ENCODE data around the gene BCL2.
A peak's percentile ranks its signal among the peaks of the same experiment; 100 is the strongest.

BCL2 gene

DNA sequence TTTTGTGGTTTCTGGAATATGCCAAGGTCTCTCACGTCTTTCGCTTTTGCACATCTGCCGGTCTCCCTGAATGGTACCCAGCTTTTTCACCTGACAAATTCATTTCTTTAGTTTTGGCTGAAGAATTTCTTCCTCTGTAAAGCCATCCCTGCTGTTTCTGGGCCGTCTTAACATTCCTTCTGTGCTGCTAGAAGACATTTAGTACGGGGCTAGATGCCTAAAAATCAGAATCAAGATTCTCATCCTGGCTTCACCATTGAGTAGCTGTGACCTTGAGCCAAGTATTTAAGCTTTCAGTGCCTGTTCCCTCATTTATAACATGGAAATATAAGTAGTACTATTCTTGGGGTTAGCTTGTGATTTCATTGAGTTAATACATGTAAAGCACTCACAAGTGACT, 6.4 kb upstream of the BCL2 start:
- no peak for DNase-seq (ENCODE audit: low read depth, low spot score)

DNA sequence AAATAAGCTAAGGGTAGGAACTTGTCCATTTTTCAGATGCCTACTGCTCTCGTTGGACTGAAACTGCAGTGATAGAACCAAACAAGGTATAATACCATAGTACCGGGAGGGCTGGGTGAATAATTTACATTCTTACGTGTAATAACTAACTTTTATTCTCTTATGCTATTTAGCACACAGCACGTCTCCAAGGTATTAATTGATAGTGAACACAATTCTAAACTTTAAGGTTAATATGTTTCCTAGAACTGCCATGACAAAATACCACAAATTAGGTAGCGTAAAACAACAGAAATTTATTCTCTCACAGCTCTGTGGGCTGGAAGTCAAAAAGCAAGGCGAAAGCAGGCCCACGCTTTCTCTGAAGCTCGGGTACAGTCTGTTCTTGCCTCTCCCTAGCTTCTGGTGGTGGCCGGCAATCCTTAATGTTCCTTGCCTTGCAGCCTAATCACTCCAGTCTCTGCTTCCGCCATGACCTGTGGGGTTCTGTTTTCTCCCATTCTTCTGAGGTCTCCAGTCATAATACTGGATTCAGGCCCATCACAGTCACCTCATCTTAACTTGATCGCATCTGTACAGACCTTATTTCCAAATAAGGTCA, 5.6 kb upstream of the BCL2 start:
- DNase-seq (ENCODE audit: low read depth, low spot score) = no peak

DNA sequence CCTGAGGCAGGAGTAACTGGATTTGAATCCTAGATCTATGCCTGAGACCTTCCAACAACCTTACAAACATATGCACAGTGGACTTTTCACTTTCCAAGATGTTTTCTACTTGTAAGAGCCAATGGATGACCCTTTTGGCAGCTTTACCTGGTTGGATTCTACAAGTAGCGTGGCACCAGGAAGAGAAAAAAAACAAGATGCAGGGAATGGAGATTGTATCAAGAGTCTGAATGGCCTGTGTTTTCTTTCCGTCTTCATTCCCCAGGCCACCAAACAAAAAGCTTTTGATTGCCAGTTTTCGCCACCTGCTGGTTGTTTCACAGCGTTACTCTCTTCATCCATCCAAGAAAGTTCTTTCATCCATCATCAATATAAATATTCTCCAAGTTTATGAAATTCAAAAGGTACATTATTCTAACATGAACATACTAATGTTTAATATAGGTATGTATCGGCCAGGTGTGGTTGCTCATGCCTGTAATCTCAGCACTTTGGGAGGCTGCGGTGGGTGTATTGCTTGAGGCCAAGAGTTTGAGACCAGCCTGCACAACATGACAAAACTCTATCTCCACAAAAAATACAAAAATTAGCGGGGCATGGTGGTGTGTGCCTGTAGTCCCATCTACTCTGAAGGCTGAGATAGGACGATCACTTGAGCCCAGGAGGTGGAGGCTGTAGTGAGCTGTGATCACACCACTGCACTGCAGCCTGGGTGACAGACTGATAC, 3.5 kb upstream of the BCL2 start:
- peak; percentile 80 for DNase-seq (ENCODE audit: low read depth, low spot score)

DNA sequence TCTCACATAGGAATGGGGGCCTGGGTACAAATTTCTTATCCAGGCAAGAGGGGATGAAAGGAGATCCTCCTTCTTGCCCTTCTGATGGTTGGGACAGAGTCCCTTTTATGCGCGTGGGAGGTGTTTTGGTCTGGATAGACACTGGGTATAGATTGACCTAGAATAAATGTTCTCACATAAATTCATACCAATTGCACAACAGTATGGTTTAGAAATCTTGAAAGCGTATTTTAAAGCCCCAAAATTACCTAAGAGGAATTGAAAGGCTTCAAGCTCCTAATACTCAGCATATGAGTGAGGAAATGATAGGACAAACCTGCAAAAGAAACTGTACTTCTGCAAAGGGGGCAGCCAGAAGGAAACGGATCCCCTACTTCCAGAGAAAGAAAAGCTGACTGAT, 2.6 kb upstream of the BCL2 start:
- DNase-seq (ENCODE audit: low read depth, low spot score) = no peak

DNA sequence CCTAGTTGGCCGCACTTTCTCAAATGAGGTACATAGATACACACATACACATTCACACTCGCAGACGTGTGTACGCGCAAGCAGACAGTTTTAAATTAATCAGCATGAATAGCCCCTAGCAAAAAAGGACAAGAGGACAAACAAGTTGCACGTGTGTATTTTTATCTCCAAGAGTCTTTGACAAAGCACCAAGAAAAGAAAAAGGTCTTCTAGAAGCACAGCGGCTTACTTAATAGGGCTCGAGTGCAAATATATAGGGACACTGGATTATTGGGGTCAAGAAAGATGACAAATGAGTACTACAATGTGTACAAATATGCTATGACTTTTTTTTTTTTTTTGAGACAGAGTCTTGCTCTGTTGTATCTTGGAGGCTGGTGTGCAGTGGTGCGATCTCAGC, 1.7 kb upstream of the BCL2 start:
- DNase-seq (ENCODE audit: low read depth, low spot score) = no peak

DNA sequence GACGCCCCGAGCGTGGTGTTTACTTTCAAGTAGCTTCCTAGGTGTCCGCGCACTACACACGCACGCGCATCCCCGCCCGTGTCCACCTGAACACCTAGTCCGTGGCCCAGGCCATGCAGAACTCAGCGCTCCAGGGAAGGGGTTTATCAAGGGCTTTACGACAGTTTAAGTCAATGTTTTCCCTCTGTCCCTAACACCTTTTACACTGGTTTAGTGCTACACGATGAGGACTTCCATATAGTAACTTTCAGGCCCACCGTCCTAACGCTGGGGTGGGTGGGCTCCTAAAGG, 1.4 kb upstream of the BCL2 start:
- no peak for DNase-seq (ENCODE audit: low read depth, low spot score)

DNA sequence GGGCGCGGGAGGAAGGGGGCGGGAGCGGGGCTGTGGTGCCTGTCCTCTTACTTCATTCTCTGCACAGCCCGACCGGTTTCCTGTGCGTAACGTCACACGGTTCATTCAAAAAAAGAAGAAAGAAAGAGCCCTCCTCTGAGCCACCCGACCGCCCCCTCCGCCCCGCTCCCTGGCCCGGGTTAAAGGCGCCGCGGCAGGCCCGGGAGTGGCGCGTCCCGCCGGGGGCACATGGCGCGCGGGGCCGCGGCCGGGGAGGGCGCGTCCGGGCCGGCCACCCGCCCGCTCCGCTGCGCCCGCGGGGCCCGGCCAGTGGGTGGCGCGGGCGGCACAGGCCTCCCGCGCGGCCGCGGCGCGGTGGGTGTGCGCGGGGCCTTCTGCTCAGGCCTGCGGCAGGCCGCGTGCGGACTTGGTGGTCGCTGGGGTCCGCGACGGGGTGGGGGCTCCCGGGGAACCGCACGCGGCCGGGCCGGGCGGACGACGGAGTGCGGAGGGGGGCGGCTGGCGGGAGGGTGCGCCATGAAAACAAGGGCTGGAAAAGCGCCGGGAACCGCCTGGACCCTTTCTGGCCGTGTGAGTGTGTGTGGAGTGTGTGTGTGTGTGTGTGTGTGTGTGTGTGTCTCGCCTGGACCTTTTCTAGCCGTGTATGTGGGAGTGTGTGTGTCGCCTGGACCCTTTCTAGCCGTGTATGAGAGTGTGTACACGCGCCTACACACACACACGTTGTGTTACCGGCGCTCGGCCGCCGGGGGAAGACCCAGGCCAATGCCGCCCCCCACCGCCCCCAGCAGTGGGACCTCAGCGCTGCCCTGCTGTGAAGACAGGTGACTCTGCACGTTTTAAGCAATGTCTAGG, 780 bp upstream of the BCL2 start:
- peak; percentile 88 for DNase-seq (ENCODE audit: low read depth, low spot score)

DNA sequence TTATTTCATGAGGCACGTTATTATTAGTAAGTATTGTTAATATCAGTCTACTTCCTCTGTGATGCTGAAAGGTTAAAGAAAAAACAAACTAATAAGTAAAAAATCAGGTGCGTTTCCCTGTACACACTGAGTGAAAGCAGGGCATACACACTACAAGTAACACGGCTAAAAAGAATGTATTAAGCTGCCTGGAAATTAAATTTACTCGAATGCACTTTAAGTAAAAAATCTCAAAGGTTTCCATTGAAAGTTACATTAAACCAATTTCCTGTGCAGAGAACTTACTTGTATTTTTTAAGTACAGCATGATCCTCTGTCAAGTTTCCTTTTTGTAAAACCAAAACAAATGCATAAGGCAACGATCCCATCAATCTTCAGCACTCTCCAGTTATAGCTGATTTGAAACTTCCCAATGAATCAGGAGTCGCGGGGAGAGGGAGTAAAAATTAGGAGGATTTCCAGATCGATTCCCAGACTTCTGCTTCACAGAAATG, 633 bp downstream of the BCL2 start:
- no peak for DNase-seq (ENCODE audit: low read depth, low spot score)

DNA sequence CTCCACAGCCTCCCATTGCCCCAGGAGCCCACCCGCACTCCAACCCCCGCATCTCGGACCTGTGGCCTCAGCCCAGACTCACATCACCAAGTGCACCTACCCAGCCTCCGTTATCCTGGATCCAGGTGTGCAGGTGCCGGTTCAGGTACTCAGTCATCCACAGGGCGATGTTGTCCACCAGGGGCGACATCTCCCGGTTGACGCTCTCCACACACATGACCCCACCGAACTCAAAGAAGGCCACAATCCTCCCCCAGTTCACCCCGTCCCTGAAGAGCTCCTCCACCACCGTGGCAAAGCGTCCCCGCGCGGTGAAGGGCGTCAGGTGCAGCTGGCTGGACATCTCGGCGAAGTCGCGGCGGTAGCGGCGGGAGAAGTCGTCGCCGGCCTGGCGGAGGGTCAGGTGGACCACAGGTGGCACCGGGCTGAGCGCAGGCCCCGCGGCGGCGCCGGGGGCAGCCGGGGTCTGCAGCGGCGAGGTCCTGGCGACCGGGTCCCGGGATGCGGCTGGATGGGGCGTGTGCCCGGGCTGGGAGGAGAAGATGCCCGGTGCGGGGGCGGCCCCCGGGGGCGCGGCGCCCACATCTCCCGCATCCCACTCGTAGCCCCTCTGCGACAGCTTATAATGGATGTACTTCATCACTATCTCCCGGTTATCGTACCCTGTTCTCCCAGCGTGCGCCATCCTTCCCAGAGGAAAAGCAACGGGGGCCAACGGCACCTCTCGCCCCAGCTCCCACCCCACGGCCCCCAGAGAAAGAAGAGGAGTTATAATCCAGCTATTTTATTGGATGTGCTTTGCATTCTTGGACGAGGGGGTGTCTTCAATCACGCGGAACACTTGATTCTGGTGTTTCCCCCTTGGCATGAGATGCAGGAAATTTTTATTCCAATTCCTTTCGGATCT, 1.3 kb downstream of the BCL2 start:
- peak; percentile 56 for DNase-seq (ENCODE audit: low read depth, low spot score)

DNA sequence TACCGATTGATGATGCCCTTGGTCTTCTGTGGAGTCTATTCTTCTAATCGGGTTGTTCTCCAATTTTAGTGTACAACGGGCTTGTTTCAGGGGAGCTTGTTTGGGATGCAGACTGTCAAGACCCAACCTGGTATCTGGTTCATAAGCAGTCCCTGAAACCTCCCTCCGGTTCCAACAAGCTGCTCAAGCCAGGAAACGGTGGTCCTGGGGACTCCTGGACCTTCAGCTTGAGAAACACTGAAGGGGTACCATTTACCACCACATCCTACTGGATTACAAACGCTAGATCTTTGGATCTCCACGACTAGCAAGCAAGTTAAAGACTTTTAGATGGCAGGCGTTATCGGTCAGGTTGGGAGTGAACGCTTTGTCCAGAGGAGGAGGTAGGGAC, 2.0 kb downstream of the BCL2 start:
- no peak for DNase-seq (ENCODE audit: low read depth, low spot score)

DNA sequence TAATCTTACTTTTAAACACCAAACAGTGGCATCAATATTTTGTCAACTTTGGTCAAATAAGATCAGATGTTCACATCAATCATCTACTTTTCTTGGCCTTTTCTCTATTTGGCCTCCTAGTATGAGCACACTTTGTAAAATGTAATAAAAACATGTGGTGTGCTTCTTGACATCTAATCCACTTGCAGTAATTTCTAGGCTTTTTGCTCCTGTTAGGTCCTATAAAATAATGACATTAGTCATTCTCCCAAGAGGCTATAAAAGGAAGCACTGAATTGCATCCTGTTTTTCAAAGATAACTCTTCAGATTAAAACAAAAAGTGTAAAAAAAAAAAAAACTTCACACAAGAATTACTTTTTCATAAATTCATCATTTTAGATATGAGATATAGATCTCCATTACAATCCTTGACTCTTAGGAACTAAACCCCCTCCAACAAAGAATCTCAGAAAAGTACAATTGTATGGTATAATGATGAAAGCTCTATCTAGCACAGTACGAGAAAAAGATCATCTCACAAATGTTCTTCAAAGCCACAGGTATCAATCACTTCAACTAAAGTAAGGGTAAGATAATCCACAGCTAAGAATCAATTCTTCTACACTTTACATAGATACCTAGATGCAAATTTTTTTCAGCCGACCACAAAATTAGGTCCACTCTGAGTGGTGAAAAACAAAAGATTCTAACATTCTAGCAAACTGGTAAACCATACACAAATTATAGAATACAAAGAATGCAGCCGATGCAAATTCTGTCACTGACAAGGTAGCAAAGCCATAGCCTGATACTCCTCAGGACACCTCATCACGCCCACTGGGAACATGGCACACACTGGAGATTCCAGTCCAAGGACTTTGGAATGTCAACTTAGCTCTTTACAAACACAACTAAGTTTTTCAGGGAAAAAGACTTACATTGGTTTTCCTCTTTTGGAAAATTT, 2.7 kb downstream of the BCL2 start:
- no peak for DNase-seq (ENCODE audit: low read depth, low spot score)

DNA sequence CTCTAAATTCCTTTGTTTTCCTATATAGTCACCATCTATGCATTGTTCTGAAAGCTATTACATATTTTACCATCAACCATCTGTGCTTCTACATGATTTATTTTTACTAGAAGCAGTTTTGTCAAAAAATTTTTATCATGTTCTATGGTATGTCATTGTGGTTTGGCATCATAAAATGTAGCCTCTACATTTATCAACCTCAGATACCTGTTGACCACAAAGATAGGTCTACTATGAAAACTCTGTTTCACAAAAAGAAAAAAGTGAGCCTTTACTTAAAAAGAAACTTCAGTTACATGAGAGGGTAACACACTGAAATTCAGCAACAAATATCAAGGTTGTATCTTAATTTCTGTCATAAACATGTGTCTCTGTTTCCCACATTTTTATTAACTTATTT, 3.7 kb downstream of the BCL2 start:
- DNase-seq (ENCODE audit: low read depth, low spot score) = no peak

DNA sequence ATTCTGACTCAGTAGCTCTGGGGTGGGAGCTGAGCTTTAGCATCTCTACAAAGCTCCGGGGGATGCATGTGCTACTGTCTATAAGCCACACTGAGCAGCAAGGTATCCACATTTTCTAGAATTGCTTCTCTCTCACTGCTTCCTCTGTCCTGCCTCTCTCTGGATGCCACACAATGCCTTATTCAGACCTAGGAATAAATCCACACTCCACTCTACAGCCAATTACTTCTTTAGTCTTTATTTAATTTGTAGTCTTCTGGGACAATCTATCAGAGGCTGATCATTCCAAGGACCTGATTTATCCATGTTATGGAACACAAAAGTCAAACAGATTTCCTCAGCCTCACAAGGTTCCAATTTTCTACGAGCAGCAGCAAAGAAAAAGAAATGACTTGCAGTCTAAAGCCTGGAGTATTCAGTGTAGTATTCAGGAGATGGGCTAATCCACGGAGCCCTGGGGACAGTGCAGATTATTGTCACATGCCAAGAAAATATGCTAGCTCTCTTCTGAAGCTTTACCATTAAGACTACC, 4.4 kb downstream of the BCL2 start:
- DNase-seq (ENCODE audit: low read depth, low spot score) = no peak

DNA sequence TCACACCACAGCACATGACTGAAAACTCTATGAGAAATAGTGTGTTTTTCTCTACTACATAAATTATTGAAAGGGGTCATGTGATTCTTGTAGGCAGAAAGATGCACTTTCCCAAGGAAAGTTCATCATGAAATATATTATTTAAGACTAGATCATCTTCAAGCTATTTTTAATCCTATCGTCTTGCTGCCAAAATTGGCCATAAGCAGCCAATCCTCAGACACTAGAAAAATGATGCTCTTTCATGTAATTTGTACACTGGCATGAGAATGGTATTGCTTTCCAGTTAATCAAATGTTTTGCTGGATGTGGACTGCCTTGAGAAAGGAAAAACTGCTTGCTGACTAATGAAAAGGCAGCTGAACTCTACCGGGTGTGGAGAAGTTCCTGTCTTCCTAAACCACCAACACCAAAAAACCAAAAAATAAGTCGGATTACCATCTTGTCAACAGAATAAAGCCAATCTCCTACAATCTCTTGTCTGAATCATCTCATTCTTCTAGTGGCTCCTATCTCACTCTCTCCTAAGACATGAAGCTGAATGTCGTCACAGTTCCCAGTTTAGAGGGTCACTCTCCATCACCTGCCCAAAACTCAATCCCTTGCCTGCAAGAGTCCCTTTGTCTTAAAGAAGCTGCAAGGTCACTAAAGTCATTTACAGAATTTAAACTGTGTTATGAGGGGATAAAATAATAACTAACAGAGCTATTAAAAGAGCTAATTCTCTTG, 5.3 kb downstream of the BCL2 start:
- no peak for DNase-seq (ENCODE audit: low read depth, low spot score)

DNA sequence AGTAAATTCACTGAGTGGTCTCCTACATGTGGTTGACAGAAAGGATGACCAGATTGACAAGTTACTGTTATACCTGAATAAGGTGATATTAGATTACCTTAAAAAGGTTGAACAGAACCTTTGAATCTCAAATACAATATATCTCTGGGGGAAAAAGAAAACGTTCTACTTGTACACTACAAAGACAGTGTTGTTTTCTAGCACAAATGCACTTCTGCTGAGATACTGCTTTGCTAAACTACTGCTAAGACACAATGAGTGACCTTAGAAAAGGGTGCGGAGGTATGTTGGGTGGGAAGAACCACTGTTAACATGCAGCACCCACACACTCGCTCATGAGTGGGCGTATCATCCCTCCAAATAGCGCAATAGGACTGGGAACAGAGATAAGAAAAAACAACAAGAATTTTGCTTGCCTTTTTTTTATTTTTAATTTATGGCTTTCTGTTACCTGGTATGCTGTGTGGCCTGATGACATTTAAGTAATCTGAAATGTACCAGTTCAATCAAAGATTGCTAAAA, 6.1 kb downstream of the BCL2 start:
- no peak for DNase-seq (ENCODE audit: low read depth, low spot score)

DNA sequence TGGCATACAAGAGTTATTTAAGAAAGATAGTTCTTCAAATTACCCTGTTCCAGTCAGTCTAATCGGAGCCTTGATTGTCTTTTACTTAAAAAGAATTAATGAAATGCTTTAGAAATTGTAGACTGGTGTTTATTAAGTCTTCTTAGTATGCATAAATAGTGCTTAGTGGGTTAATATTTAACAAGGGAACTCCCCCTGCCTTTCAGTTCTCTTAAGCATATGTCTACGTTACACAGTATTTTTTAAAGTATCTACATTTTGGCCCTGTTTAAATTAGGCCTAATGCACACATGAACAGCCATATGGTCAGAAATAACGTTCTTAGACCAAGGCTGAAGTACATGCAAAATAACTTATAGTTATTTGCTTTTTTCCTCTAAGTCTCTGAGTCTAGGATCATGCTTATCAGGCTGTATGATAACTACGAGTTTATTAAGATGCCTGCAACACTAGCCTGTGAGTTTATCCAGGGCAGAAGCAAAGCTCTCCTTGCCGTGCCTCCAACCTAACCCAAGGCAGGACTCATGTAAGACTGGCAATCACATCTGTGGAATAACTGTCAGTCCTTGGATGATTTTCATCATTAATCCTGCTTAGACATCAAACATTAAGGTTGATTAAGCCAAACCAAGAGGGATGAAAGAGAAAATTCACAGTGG, 6.7 kb downstream of the BCL2 start:
- no peak for DNase-seq (ENCODE audit: low read depth, low spot score)

DNA sequence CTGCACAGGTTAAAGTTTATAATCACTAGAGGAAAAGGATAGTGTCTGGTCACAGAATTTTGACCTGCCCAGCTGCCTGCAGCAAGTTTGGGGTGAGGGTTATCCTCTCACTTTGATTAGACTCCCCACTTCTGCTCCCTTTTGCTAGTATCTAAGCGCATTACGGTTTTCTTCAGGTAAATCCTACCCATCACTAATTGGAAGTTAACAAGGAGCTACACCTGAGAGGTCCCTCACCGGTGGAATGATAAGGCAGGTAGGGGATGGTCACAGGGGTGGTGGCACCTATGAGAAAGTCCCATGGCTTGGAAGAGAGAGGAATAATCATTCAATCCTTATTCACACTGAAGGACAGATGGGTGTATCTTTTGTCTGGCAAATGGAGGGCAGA, 7.6 kb downstream of the BCL2 start:
- no peak for DNase-seq (ENCODE audit: low read depth, low spot score)

DNA sequence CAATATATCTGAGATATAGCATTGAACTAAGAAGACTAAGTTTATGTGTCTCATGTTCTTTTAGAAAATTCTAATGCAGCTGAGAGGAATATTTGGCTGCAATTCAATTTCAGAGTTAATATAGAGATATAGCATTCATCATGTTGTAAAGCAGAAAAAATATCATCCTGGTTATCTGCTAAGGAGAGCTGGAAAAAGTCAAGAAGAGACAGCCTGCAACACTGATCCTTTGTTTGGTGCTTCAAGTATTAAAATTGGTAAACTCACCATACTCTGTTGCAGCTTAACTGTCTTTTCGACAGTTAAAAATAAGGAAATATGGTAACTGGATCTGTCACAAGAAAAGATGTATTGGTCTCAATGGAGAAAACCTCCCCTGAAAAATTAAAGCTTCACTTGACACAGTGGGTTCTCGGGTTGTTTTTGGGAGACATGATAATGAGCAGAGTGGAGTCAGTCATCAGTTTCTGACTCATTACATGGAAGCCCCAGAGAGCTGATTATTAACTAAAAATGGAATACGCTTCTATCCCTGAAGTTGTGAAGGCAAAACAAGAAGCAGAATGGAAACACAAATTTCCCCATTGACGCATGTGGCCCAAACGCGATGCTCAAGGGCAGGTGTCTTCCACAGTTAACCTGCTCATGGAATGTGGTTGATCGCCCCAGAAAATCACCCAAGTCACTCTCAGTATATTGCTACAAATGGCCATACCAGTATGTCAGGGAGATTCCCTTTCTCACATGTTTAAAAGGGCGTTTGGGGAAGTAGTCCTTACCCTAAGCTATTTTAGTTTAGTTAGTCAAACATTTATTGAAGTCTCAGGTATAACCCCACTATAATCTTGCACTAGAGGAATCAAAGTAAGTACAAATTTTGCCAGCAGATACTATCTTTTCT, 8.2 kb downstream of the BCL2 start:
- no peak for DNase-seq (ENCODE audit: low read depth, low spot score)
